Erythroblast (primary cell): ENCODE measurements around the gene FBLN7.

Experiments used
- DNase-seq, 2 experiments: peaks; one replicate each; lab custom pipeline; 2025; lab: John Stamatoyannopoulos, UW
- GATA1 ChIP-seq: IDR thresholded peaks from 2 replicates; pipeline ENCODE4 v1.6.1; 2011; ENCODE audit warnings: low read depth, mild to moderate bottlenecking, control low read depth, low read length, moderate library complexity
- POLR2A ChIP-seq: IDR thresholded peaks from 2 replicates; pipeline ENCODE4 v1.6.1; 2011; ENCODE audit warnings: mild to moderate bottlenecking, low read length

FBLN7 gene

DNA sequence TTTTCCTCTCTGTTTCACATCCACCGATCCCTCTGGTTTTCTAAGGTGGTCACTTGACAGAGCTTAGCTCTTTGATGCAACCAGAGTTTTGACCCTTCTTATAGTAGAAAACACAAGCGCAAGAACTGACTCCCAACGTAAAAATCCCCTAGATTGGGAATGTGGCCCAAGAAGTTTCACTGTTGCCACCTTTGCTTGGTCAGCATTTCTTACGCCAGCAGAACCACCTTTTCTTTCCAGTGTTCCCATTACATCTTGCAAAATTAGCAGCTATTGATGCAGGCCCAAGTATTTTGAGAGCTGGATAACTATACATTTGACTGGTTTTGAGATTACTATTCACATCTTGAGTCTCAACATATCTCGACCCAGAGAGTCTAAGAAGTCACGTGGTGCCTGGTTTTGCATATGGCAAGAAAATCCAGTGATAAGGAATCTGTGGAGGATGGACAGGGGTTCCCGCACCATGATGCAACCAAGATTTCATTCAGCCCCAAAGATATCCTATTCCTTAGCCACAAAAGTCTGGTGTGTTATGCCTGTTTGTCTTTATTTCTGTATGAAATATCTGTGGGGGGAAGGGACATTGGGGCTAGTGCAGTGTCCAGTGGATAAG lies 37.9 kb downstream of the FBLN7 start:
- TF ChIP-seq POLR2A (no peak), GATA1 (no peak)
- no peak for DNase-seq

DNA sequence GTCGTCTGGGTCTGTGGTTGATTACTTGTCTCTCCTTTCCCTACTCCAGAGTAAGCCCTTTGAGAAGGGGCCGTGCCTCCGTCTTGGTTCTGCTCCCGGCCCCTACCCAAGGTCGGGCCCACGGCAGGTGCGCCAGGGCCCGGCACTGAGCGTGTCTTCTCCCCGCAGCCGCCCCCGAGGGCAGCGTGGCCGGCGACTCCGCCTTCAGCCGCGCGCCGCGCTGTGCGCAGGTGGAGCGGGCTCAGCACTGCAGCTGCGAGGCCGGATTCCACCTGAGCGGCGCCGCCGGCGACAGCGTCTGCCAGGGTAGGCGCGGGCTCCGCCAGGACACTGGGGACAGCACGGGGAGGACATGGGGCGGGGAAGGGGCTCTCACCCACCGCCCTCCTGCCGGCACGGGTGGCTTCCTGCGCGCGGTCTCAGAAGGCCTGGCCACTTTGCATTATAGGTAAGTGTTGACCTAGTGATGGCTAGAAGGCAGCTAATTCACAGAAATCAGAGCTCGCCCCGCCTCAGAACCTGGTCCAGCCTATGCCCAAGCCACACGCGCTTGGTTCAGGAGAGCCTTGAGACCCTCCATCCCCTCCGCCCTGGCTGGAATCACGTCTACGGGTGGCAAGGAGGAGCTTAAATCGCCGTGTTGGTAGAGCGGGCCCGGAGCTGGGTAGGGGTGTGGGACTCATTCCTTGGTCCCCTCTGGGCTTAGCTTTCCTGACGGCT lies 43.5 kb downstream of the FBLN7 start:
- DNase-seq, result no peak
- no peak for TF ChIP-seq POLR2A
- no peak for TF ChIP-seq GATA1

DNA sequence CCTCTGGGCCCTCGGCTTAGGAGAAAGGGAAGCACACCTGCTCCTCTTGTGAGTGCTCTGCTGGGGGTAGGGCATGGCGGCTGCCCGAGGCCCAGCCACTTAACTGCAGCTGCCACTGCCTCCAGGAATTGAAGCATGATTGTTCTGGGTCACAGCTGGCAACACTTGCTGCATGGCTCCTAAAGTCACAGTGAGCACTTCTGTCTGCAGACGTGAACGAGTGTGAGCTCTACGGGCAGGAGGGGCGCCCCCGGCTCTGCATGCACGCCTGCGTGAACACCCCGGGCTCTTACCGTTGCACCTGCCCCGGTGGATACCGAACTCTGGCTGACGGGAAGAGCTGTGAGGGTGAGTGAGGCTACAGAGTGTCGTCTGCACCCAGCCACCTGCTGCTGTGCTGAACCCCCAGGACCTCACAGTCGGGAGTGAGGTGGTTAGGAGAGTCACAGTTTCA lies 44.4 kb downstream of the FBLN7 start:
- TF ChIP-seq POLR2A (no peak), GATA1 (no peak)
- no peak for DNase-seq

DNA sequence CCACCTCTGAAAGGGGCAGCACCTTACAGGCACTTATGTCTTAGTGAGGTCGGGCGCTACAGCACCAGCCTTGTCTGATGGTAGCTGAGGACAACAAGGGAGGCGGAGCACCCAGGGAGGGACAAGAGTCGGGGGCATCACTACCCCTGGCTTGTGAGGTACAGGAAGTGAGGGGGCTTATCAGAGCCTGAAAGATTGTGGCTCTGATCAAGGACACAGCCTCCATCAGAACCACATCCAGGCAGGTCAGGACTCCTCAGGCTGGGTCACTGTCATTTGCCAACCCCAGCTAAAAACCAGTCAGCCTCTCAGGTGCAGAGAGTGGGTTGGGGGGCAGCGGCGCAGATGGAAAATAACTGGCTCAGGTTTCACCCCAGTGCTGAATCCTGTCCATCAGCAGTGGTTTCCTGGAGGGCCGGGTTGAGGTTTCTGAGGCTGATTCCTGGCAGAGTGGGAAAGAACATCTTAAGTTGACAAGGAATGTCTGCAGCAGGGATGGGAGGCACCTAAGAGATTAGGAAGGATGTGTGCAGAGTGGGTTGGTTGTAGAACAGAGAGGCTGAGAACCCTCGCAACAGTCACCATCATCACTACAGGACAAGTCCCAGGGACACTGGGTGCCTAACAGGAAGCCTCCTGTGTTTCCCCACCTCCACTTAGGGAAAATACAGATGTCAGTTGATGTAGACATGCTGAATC lies 45.3 kb downstream of the FBLN7 start:
- DNase-seq, result no peak
- TF ChIP-seq GATA1 (no peak), POLR2A (no peak)

DNA sequence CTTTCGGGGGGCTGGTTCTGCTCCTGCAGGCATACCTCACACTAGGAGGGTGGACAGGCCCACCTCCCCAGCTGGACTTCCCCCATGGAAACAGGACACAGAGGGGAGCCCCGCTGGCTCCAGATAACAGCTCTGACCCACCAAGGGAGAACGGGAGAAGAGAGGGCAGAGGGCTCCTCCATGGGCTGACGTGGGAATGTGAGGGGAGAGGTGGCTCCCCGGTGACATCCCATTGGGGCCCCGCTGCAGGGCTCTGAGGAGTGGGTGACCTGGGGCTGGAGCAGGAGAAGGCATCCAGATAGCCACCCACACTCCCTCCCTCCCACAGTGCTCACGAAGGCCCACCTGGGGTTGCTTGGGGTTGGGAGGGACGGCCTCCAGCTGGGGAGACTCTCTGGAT lies 45.9 kb downstream of the FBLN7 start:
- no peak for TF ChIP-seq POLR2A
- TF ChIP-seq GATA1, result no peak
- no peak for DNase-seq

DNA sequence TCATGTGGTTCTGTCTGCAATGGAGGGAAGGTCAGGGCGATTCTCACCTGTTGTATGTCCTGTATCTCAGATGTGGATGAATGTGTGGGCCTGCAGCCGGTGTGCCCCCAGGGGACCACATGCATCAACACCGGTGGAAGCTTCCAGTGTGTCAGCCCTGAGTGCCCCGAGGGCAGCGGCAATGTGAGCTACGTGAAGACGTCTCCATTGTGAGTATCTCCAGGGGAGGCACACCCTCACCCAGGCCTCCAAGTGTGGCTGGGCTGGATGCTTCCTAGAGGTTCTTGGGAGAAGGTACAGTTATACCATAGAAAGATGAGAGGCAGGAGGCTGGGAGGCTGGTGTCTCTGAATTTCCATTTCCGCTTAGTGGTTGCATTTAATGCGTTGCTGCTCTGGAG lies 46.9 kb downstream of the FBLN7 start:
- TF ChIP-seq POLR2A (no peak), GATA1 (no peak)
- no peak for DNase-seq

DNA sequence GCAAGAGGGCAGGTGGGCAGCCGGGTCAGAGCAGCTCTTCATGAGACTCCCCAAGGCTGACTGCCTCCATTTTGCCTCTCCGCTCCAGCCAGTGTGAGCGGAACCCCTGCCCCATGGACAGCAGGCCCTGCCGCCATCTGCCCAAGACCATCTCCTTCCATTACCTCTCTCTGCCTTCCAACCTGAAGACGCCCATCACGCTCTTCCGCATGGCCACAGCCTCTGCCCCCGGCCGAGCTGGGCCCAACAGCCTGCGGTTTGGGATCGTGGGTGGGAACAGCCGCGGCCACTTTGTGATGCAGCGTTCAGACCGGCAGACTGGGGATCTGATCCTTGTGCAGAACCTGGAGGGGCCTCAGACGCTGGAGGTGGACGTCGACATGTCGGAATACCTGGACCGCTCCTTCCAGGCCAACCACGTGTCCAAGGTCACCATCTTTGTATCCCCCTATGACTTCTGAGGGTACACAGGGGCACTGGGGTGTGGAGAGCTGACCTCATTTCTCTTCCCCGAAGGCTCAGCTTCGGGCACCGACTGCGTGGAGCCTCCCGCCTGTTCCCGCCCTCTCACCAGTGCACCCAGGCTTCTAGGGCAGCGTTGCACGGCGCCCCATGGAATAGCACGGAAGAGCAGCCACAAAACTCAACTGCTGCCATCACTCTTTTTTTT lies 49.0 kb downstream of the FBLN7 start:
- TF ChIP-seq POLR2A, result no peak
- TF ChIP-seq GATA1, result no peak
- DNase-seq, result no peak

DNA sequence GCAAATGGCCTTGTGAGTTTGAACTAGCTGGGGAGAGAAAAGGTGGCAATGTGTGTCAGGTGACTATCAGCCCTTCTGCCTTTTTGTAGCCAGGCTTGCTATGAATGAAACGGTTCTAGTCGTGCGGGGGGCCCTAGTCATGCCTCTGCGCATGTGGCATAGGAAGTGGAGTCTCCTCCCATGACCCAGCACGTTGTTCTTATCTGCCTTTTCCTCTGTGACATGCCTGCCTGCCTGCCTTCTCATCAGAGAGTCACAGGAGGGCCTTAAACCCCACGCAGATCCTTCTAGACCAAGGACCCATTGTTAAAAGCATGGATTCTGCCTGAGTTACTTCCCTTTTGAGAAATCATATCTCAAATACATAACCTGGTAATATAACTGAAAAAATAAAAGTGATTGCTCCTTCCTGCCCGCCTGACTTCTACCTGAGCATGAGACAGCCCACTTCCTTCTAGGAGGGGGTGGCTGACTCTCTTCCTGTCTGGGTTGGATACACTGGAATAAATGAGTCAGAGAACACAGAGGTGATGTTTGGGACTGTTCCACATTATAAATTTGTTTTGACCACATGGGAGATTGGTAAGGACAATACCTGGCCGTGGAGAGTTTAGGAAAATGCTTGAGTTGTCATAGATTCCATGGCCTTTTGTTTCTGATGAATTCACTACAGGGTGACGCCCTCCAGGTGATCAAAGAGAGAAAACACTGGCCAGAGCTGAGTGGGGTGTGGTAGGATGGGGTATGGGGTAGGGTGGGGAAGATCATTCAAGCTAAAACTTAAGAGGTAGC lies 49.8 kb downstream of the FBLN7 start:
- peak; percentile 79 to 84 for DNase-seq

DNA sequence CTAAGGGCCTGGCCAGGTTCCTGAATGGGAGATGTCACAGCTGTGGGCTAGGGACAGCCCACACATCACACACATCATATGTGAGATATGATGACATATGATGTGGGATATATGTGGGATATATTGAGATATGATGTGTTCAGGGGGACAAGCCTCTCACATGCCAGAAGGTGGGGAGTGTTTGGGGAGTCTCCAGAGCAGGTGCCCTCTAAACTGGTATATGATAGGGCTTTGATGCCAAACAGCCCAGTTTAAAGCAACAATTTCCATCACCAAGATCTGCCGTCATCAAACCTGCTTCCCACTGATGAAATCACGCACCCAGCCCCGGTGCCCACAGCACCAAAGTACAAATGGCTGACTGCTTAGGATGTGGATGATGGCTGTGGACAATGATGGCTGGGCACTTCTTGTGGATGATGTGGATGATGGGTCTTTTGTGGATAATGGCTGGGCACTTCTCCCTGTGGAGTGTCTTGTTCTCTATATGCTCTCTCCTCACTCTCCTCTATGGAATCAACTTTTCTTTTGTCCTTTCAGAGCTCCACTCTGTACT lies 50.9 kb downstream of the FBLN7 start:
- DNase-seq, result no peak

More for the DNA sequence above, 49.8 kb downstream of the FBLN7 start:
- TF ChIP-seq POLR2A (peak; percentile 29), GATA1 (no peak)

DNA sequence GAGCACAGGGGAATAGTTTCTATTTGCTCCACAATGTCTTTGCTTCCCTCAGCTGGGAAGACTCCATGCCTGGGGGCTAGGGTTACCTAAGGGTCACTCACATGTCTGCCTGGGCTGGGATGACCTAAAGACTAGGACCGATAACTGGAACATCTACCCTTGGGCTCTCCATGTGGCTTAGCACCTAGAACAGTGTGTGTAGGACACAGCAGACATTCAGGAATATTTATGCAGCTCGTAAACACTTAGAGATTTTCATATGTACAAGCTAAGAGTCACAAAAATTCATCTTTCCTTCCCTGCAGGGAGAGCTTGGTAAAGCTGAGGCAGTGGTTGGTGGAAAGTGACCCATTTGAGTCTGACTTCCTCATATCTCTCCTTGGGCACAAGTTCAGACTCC lies 55.8 kb downstream of the FBLN7 start:
- no peak for DNase-seq
- TF ChIP-seq POLR2A, result no peak
- no peak for TF ChIP-seq GATA1

More for the DNA sequence above, 50.9 kb downstream of the FBLN7 start:
- TF ChIP-seq POLR2A, result no peak
- no peak for TF ChIP-seq GATA1

DNA sequence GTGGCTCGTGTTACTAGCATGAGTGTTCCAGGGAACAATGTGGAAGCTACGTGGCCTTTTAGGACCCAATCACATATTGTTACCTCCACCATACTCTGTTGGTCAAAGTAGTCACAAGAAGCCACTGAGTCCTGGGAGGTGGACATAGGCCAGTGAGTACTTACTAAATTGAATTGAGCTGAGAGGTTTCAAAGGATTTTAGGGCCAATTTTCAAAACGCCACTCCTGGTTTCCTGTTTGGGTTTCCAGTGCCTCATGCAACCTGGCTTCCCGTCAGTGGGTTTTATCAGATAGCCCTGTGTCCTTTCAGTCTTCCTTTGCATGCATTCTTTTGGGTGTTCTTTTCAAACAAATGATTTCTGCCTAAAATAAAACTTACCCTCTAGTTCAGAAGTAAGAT lies 56.3 kb downstream of the FBLN7 start:
- TF ChIP-seq POLR2A (no peak), GATA1 (no peak)
- no peak for DNase-seq

DNA sequence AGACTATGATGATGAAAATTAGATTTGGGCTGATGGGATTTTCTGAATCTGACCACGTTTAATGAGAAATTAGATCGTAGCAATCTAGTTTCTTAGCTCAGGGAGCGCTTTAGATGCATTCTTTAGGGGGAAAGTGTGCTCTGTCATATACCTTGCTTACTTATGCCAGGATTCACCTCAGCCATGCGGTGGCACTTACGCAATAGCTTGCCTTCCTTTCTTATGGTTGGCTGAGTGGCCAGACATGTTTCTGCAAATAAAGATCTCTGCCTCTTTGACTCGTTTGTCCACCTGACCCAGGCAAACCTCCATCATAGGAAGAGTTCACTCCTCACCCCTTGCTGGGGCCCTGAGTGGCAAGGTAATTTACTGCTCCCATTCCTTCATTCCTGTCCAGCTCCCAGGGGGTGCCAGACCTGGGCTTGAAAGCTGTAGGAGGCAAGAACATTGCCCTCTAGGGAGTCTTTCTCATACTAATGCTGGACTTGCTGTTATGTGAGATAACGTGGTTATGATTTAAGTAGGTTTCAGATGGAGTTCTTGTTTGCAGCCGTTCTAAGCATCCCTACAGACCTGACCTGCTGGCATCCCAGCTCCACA lies 57.1 kb downstream of the FBLN7 start:
- no peak for TF ChIP-seq POLR2A
- no peak for TF ChIP-seq GATA1
- no peak for DNase-seq

DNA sequence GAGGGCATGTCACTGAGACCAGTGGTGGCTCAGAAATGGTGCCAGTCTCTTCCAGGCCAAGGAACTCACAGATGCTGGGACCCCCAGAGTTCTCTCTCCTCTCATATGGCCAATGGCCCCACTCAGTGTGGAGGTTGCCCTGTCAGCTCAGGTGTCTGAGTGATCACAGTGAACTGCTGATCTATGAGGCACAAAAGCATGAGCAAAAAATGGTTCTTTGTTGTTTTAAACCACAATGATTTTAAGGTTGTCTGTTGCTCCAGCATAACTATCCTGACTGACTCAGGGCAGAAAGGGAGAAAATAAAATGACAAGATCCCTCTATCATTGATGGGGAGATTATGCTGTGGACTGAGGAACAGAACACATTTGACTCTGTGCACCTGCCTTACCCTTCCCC lies 57.8 kb downstream of the FBLN7 start:
- TF ChIP-seq POLR2A, result no peak
- TF ChIP-seq GATA1, result no peak
- no peak for DNase-seq
